Measurements from ENCODE around the gene DHX9.
"Not testable (repeated sequence)": the region's sequence is repeated elsewhere in the genome, so short reads cannot be mapped to it uniquely, and the experiment has no call there.

DHX9 gene

GRCh38 chr1:182890927-182891610 lies 51.9 kb downstream of the DHX9 start:
- no peak for DNase-seq

GRCh38 chr1:182897696-182898095 lies 58.5 kb downstream of the DHX9 start:
- no peak for DNase-seq

- DNase-seq: not testable (repeated sequence)
These were observed 62.8 kb downstream of the DHX9 start for GRCh38 chr1:182901946-182902345.

- no peak for DNase-seq
These were observed 66.2 kb downstream of the DHX9 start for GRCh38 chr1:182905321-182905720.

GRCh38 chr1:182909578-182909977 lies 70.4 kb downstream of the DHX9 start:
- no peak for DNase-seq

- DNase-seq: no peak
These were observed 71.0 kb downstream of the DHX9 start for GRCh38 chr1:182910143-182910542.

- DNase-seq: no peak
These were observed 74.3 kb downstream of the DHX9 start for GRCh38 chr1:182913401-182913800.

- DNase-seq: no peak
These were observed 78.2 kb downstream of the DHX9 start for GRCh38 chr1:182917378-182917777.

- DNase-seq: no peak
These were observed 86.5 kb downstream of the DHX9 start for GRCh38 chr1:182925661-182926060.

- no peak for DNase-seq
These were observed 88.7 kb downstream of the DHX9 start for GRCh38 chr1:182927693-182928433.

GRCh38 chr1:182930985-182931384 lies 91.8 kb downstream of the DHX9 start:
- DNase-seq: no peak

- DNase-seq: no peak
These were observed 96.6 kb downstream of the DHX9 start for GRCh38 chr1:182935716-182936115.
